Nephron progenitor cell (in vitro differentiated cells): ENCODE data around the gene C4A.

Source experiments
- DNase-seq: peaks from one replicate; pipeline ENCODE4 v3.0.0; 2021
- H3K27ac Mint-ChIP-seq: 2 replicates; pipeline ENCODE4 v1.8.0; 2021; ENCODE audit warnings: mild to moderate bottlenecking, moderate library complexity, mixed read lengths
- H3K27me3 Mint-ChIP-seq: 2 replicates; pipeline ENCODE4 v1.8.0; 2021; ENCODE audit warnings: mild to moderate bottlenecking, low read depth, mixed read lengths; ENCODE audit not compliant: poor library complexity
- H3K36me3 Mint-ChIP-seq: 2 replicates; pipeline ENCODE4 v1.8.0; 2021; ENCODE audit warnings: low read depth, mixed read lengths
- H3K4me1 Mint-ChIP-seq: 2 replicates; pipeline ENCODE4 v1.8.0; 2021; ENCODE audit warnings: mixed read lengths
- H3K4me3 Mint-ChIP-seq: 2 replicates; pipeline ENCODE4 v1.8.0; 2021; ENCODE audit warnings: mild to moderate bottlenecking, moderate library complexity, mixed read lengths
- H3K9me3 Mint-ChIP-seq: 2 replicates; pipeline ENCODE4 v1.8.0; 2021; ENCODE audit warnings: mild to moderate bottlenecking, moderate library complexity, mixed read lengths
- TF ChIP-seq, protein P1 (sequence below): fragments of 200-600 bp; sonication (generic); IDR thresholded peaks from 2 replicates; pipeline ENCODE4 v1.5.0; 2021; ENCODE audit warnings: antibody characterized with exemption

The C4A gene

DNA sequence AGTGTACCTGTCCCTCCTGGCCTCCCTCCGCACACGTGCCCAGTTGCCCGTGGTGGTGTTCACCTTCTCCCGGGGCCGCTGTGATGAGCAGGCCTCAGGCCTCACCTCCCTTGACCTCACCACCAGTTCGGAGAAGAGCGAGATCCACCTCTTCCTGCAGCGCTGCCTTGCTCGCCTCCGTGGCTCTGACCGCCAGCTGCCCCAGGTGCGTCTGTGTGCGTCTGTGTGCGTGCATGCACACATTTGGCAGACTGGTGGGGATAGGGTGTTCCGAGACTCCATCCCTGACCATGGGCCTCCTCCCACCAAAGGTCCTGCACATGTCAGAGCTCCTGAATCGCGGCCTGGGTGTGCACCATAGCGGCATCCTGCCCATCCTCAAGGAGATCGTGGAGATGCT, 17.9 kb upstream of the C4A start:
- no peak overlapping the region for H3K4me3 Mint-ChIP-seq
- H3K9me3 Mint-ChIP-seq: no peaks in the 10 kb centered on the region
- no peaks in the 10 kb centered on the region for H3K27me3 Mint-ChIP-seq
- H3K36me3 Mint-ChIP-seq: peaks cover 48% of the 10 kb centered on the region
- H3K4me1 Mint-ChIP-seq: peaks cover 16% of the 10 kb centered on the region
- TF ChIP-seq, protein P1, sequence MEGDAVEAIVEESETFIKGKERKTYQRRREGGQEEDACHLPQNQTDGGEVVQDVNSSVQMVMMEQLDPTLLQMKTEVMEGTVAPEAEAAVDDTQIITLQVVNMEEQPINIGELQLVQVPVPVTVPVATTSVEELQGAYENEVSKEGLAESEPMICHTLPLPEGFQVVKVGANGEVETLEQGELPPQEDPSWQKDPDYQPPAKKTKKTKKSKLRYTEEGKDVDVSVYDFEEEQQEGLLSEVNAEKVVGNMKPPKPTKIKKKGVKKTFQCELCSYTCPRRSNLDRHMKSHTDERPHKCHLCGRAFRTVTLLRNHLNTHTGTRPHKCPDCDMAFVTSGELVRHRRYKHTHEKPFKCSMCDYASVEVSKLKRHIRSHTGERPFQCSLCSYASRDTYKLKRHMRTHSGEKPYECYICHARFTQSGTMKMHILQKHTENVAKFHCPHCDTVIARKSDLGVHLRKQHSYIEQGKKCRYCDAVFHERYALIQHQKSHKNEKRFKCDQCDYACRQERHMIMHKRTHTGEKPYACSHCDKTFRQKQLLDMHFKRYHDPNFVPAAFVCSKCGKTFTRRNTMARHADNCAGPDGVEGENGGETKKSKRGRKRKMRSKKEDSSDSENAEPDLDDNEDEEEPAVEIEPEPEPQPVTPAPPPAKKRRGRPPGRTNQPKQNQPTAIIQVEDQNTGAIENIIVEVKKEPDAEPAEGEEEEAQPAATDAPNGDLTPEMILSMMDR: no peak
- DNase-seq: no peak
- no peak overlapping the region for H3K27ac Mint-ChIP-seq

DNA sequence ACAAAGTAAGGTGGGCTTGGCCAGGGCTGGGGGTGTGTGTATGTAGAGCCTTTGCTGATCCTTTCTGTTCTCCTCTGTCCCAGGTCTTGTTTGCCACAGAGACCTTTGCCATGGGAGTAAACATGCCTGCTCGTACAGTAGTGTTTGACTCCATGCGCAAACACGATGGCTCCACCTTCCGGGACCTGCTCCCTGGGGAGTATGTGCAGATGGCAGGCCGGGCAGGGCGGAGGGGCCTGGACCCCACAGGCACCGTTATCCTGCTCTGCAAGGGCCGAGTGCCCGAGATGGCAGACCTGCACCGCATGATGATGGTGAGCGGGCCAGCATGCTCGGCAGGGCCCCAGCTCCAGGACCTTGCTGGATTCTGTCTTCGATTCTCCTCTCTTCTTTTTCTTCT, 16.2 kb upstream of the C4A start:
- Mint-ChIP-seq H3K4me3 (no peak overlapping the region), H3K27ac (no peak overlapping the region), H3K27me3 (no peaks in the 10 kb centered on the region), H3K36me3 (peaks cover 51% of the 10 kb centered on the region), H3K4me1 (peaks cover 9% of the 10 kb centered on the region), H3K9me3 (no peaks in the 10 kb centered on the region)
- no peak for DNase-seq
- TF ChIP-seq, protein P1: no peak

- Mint-ChIP-seq H3K27ac (no peak overlapping the region), H3K9me3 (no peaks in the 10 kb centered on the region), H3K27me3 (no peaks in the 10 kb centered on the region), H3K36me3 (peaks cover 43% of the 10 kb centered on the region), H3K4me3 (no peak overlapping the region), H3K4me1 (peaks cover 15% of the 10 kb centered on the region)
- no peak for DNase-seq
- TF ChIP-seq, protein P1: no peak
These were observed 15.4 kb upstream of the C4A start for GRCh38 chr6:31966506-31966905.

DNA sequence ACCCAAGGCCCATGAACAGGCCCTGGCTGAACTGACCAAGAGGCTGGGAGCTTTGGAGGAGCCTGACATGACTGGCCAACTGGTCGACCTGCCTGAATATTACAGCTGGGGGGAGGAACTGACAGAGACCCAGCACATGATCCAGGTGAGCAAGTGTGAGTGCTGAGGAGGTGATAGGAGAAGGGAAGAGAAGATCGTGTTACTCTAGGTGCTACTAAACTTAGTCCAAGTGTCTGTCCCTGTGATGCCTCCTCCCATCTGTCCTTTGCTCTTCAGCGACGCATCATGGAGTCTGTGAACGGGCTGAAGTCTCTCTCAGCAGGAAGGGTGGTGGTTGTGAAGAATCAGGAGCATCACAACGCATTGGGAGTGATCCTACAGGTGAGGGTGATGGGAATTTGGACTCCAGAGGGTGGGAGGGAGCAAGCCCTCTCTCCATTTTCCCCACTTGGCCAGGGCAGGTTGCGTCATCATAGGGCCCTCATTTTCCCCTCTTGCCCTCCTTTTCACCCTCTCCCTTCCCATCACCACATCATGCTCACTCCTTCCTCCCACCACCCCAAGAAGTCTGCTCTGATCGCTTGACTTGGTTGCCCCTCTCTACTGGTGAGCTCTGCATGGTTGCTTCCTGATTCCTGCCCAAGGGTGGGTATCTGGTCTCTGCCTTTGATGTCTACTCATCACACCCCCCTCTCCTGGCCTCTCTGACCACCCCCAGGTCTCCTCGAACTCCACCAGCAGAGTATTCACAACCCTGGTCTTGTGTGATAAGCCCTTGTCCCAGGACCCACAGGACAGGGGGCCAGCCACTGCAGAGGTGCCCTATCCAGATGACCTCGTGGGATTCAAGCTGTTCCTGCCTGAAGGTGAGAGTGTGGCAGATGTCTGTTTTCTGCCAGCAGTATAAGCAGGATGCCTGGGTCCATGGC, 14.6 kb upstream of the C4A start:
- Mint-ChIP-seq H3K9me3 (no peaks in the 10 kb centered on the region), H3K4me3 (no peak overlapping the region), H3K27me3 (no peaks in the 10 kb centered on the region), H3K27ac (no peak overlapping the region), H3K36me3 (peaks cover 35% of the 10 kb centered on the region), H3K4me1 (peaks cover 20% of the 10 kb centered on the region)
- DNase-seq: no peak
- TF ChIP-seq, protein P1: no peak

GRCh38 chr6:31967926-31968320, 13.9 kb upstream of the C4A start:
- H3K36me3 Mint-ChIP-seq: peaks cover 31% of the 10 kb centered on the region
- no peaks in the 10 kb centered on the region for H3K9me3 Mint-ChIP-seq
- H3K27ac Mint-ChIP-seq: peak overlapping the region; percentile 71

More at GRCh38 chr6:31967926-31968320, 13.9 kb upstream of the C4A start:
- no peak for DNase-seq
- Mint-ChIP-seq H3K27me3 (no peaks in the 10 kb centered on the region), H3K4me1 (peaks cover 25% of the 10 kb centered on the region), H3K4me3 (no peak overlapping the region)
- TF ChIP-seq, protein P1: no peak
